Prostate gland (tissue), 2 donors: ENCODE results near the gene UNC5C. TPM values are rescaled to one million over a fixed set of nuclear protein-coding genes. Genes with fewer than 3 reads are reported as not detected.

Source experiments
- DNase-seq: peaks from one replicate; pipeline ENCODE4 v3.0.0-alpha.2; 2019; ENCODE audit warnings: low spot score
- H3K27ac ChIP-seq, 2 donors: fragments of 200-600 bp; sonication (generic); 2 replicates each; pipeline ENCODE4 v1.5.1; 2017 to 2019
- H3K27me3 ChIP-seq: fragments of 200-600 bp; sonication (generic); replicated peaks from 2 replicates; pipeline ENCODE4 v1.5.1; 2019; ENCODE audit not compliant: insufficient read depth
- H3K36me3 ChIP-seq, 2 donors: fragments of 200-600 bp; sonication (generic); 1 replicate in 1 of 2; 2 replicates in 1 of 2; pipeline versions ENCODE4 v1.5.1 to v1.8.1; 2017 to 2019
- H3K4me1 ChIP-seq: fragments of 200-600 bp; sonication (generic); replicated peaks from 2 replicates; pipeline ENCODE4 v1.5.1; 2019
- H3K4me3 ChIP-seq, 2 donors: fragments of 200-600 bp; sonication (generic); 2 replicates each; pipeline ENCODE4 v1.5.1; 2017 to 2019
- H3K9me3 ChIP-seq: fragments of 200-600 bp; sonication (generic); 2 replicates; pipeline ENCODE4 v1.5.1; 2017
- CTCF ChIP-seq, 4 experiments: fragments of 200-600 bp in 2 of 4; fragments of 450-650 bp in 2 of 4; sonication (generic) in 2 of 4; IDR thresholded peaks; 1 replicate in 3 of 4; 2 replicates in 1 of 4; pipeline ENCODE4 v1.5.1; 2016 to 2019; ENCODE audit warnings: antibody characterized with exemption in 4 of 4, mild to moderate bottlenecking in 2 of 4, moderate library complexity in 2 of 4
- POLR2A ChIP-seq: fragments of 450-650 bp; IDR thresholded peaks from one replicate; pipeline ENCODE4 v1.6.1; 2016; ENCODE audit warnings: antibody characterized with exemption, mild to moderate bottlenecking
- POLR2AphosphoS5 ChIP-seq: sonication (generic); formaldehyde crosslinking; IDR thresholded peaks from one replicate; pipeline ENCODE4 v1.6.1; 2017; ENCODE audit warnings: antibody characterized with exemption
- WGBS: methylation state at CpG from one replicate; pipeline ENCODE4 v1.1.5; 2018; 5-methylcytosine and 5-hydroxymethylcytosine counted together
- intact Hi-C: fragments of 100-400 bp; cut with DNase I; formaldehyde crosslinking; loops from one replicate; pipeline ENCODE4 v1.14.2; 2022
- total RNA-seq, 2 donors: library from RNA; depleted of rRNA; stranded (reverse); fragments of >200 nt; gene quantifications; one replicate each; pipeline ENCODE4 v1.1.0, GENCODE V29; 2016

The UNC5C gene
- total RNA-seq, 2 donors from 2014 or later: 1.8 to 15.5 TPM

GRCh38 chr4:95377366-95377900 lies 171.3 kb downstream of the UNC5C start:
- TF ChIP-seq POLR2AphosphoS5 (no peak), POLR2A (no peak)
- intact Hi-C loops: no loop called here
- Histone ChIP-seq H3K27ac (no peak overlapping the region), H3K9me3 (no peaks in the 10 kb centered on the region), H3K4me3 (no peak overlapping the region), H3K4me1 (no peaks in the 10 kb centered on the region), H3K27me3 (no peaks in the 10 kb centered on the region), H3K36me3 (no peaks in the 10 kb centered on the region)
- DNase-seq: no peak
- WGBS: 96% methylated on average over 4 of the region's 4 CpGs

GRCh38 chr4:95371476-95372224 lies 177.1 kb downstream of the UNC5C start:
- 74% methylated on average over 3 of the region's 3 CpGs for WGBS
- Histone ChIP-seq H3K27me3 (no peaks in the 10 kb centered on the region), H3K4me3 (no peak overlapping the region), H3K9me3 (no peaks in the 10 kb centered on the region), H3K27ac (no peak overlapping the region), H3K36me3 (no peaks in the 10 kb centered on the region), H3K4me1 (no peaks in the 10 kb centered on the region)
- TF ChIP-seq POLR2AphosphoS5 (no peak), POLR2A (no peak), CTCF (IDR thresholded peaks at IDR 0.05) (no peak)
- intact Hi-C loops: no loop called here
- no peak for DNase-seq

DNA sequence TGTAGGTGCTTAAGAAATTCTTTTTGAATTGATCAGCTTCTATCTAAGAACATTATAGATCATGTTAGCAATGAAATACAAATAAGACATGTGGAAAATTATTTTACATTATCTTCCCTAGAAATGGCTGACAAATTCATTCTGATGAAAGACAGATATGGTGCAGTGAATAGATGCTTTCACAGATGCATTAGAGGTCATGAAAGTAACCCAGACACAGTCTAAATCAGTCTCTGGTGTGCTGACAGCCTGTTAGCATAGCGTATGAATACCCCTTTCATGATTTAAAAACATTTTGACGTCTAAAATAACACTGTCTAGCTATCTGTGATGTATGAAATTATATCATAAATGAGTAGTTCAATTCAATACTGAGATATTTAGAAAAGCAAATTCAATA lies 180.9 kb downstream of the UNC5C start:
- Histone ChIP-seq H3K27ac (no peak overlapping the region), H3K9me3 (no peaks in the 10 kb centered on the region), H3K36me3 (no peaks in the 10 kb centered on the region), H3K4me1 (no peaks in the 10 kb centered on the region), H3K27me3 (no peaks in the 10 kb centered on the region), H3K4me3 (no peak overlapping the region)
- DNase-seq: no peak
- TF ChIP-seq POLR2AphosphoS5 (no peak), CTCF (IDR thresholded peaks at IDR 0.05) (no peak), POLR2A (no peak)
- intact Hi-C loops: no loop called here
- 88% methylated on average over 2 of the region's 2 CpGs for WGBS

GRCh38 chr4:95363966-95364365 lies 184.8 kb downstream of the UNC5C start:
- no peak overlapping the region for H3K27ac ChIP-seq
- no peaks in the 10 kb centered on the region for H3K4me1 ChIP-seq
- TF ChIP-seq CTCF (IDR thresholded peaks at IDR 0.05) (no peak), POLR2A (no peak), POLR2AphosphoS5 (no peak)
- no peaks in the 10 kb centered on the region for H3K36me3 ChIP-seq
- no peak overlapping the region for H3K4me3 ChIP-seq
- H3K9me3 ChIP-seq: no peaks in the 10 kb centered on the region
- no peak for DNase-seq
- no peaks in the 10 kb centered on the region for H3K27me3 ChIP-seq
- 32% methylated on average over 1 of the region's 1 CpG for WGBS
- intact Hi-C loops: no loop called here

DNA sequence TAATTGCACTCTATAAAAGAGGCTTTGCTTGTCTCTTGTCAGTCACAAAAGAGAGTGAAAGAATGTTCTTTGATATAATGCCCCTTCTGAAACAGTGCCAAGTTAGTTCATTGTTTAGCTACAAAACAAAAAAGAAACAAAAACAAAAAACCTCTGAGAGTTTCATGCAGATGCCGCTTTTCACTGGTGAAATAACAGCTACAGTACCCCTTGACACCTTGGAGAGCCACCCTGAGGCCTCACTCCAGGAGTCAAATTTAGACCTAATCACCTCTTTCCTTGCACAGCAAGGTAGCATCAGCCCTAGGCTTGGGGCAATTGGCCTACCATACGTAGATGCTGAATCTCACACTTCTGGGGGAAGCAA lies 185.2 kb downstream of the UNC5C start:
- no peaks in the 10 kb centered on the region for H3K27me3 ChIP-seq
- no peaks in the 10 kb centered on the region for H3K36me3 ChIP-seq
- TF ChIP-seq CTCF (IDR thresholded peaks at IDR 0.05): no peak
- TF ChIP-seq POLR2A: no peak
- TF ChIP-seq POLR2AphosphoS5: no peak
- intact Hi-C loops: no loop called here
- no peaks in the 10 kb centered on the region for H3K4me1 ChIP-seq
- no peak for DNase-seq
- H3K9me3 ChIP-seq: no peaks in the 10 kb centered on the region
- no peak overlapping the region for H3K27ac ChIP-seq
- no peak overlapping the region for H3K4me3 ChIP-seq
- WGBS: 83% methylated on average over 2 of the region's 2 CpGs
